Measurements from ENCODE around the gene RNF126.
"Not testable (repeated sequence)": the region's sequence is repeated elsewhere in the genome, so short reads cannot be mapped to it uniquely, and the experiment has no call there.

RNF126 gene

GRCh38 chr19:621819-622218 lies 41.2 kb downstream of the RNF126 start:
- no peaks in the 10 kb centered on the region for H3K27me3 ChIP-seq (ENCODE audit: control insufficient read depth, insufficient read depth, low read length)
- peaks cover 72% of the 10 kb centered on the region for H3K36me3 ChIP-seq (ENCODE audit: control insufficient read depth, insufficient read depth, low read length)
- H3K4me1 ChIP-seq (ENCODE audit: control insufficient read depth, insufficient read depth, low read length): no peaks in the 10 kb centered on the region
- no peaks in the 10 kb centered on the region for H3K9me3 ChIP-seq (ENCODE audit: control insufficient read depth, insufficient read depth, low read length)
- no peak overlapping the region for H3K4me3 ChIP-seq (ENCODE audit: low read depth, low read length)
- H3K27ac ChIP-seq (ENCODE audit: low read depth, low read length): no peak overlapping the region
- no peak overlapping the region for H3K9ac ChIP-seq (ENCODE audit: low read depth, low read length)

- H3K9ac ChIP-seq (ENCODE audit: low read depth, low read length); H3K4me1 ChIP-seq (ENCODE audit: control insufficient read depth, insufficient read depth, low read length); H3K9me3 ChIP-seq (ENCODE audit: control insufficient read depth, insufficient read depth, low read length); H3K4me3 ChIP-seq (ENCODE audit: low read depth, low read length); H3K27me3 ChIP-seq (ENCODE audit: control insufficient read depth, insufficient read depth, low read length); H3K27ac ChIP-seq (ENCODE audit: low read depth, low read length): not testable (repeated sequence)
- peaks cover 69% of the 10 kb centered on the region for H3K36me3 ChIP-seq (ENCODE audit: control insufficient read depth, insufficient read depth, low read length)
Measured at GRCh38 chr19:621191-621590, 41.8 kb downstream of the RNF126 start.

GRCh38 chr19:620166-620862 lies 42.7 kb downstream of the RNF126 start:
- Histone ChIP-seq H3K27ac (ENCODE audit: low read depth, low read length) (no peak overlapping the region), H3K4me3 (ENCODE audit: low read depth, low read length) (no peak overlapping the region), H3K9ac (ENCODE audit: low read depth, low read length) (no peak overlapping the region), H3K36me3 (ENCODE audit: control insufficient read depth, insufficient read depth, low read length) (peaks cover 63% of the 10 kb centered on the region), H3K27me3 (ENCODE audit: control insufficient read depth, insufficient read depth, low read length) (no peaks in the 10 kb centered on the region), H3K4me1 (ENCODE audit: control insufficient read depth, insufficient read depth, low read length) (no peaks in the 10 kb centered on the region), H3K9me3 (ENCODE audit: control insufficient read depth, insufficient read depth, low read length) (no peaks in the 10 kb centered on the region)

GRCh38 chr19:619286-620002 lies 43.6 kb downstream of the RNF126 start:
- Histone ChIP-seq H3K27ac (ENCODE audit: low read depth, low read length) (no peak overlapping the region), H3K4me1 (ENCODE audit: control insufficient read depth, insufficient read depth, low read length) (no peaks in the 10 kb centered on the region), H3K36me3 (ENCODE audit: control insufficient read depth, insufficient read depth, low read length) (peaks cover 60% of the 10 kb centered on the region), H3K9me3 (ENCODE audit: control insufficient read depth, insufficient read depth, low read length) (no peaks in the 10 kb centered on the region), H3K9ac (ENCODE audit: low read depth, low read length) (no peak overlapping the region), H3K27me3 (ENCODE audit: control insufficient read depth, insufficient read depth, low read length) (no peaks in the 10 kb centered on the region), H3K4me3 (ENCODE audit: low read depth, low read length) (no peak overlapping the region)

GRCh38 chr19:618674-619285 lies 44.2 kb downstream of the RNF126 start:
- no peaks in the 10 kb centered on the region for H3K27me3 ChIP-seq (ENCODE audit: control insufficient read depth, insufficient read depth, low read length)
- no peaks in the 10 kb centered on the region for H3K4me1 ChIP-seq (ENCODE audit: control insufficient read depth, insufficient read depth, low read length)
- H3K36me3 ChIP-seq (ENCODE audit: control insufficient read depth, insufficient read depth, low read length): peaks cover 54% of the 10 kb centered on the region
- no peak overlapping the region for H3K4me3 ChIP-seq (ENCODE audit: low read depth, low read length)
- no peak overlapping the region for H3K27ac ChIP-seq (ENCODE audit: low read depth, low read length)
- H3K9me3 ChIP-seq (ENCODE audit: control insufficient read depth, insufficient read depth, low read length): no peaks in the 10 kb centered on the region
- no peak overlapping the region for H3K9ac ChIP-seq (ENCODE audit: low read depth, low read length)

- Histone ChIP-seq H3K4me3 (ENCODE audit: low read depth, low read length) (no peak overlapping the region), H3K36me3 (ENCODE audit: control insufficient read depth, insufficient read depth, low read length) (peaks cover 48% of the 10 kb centered on the region)
Measured at GRCh38 chr19:618247-618619, 44.8 kb downstream of the RNF126 start.

GRCh38 chr19:617551-618246 lies 45.3 kb downstream of the RNF126 start:
- Histone ChIP-seq H3K4me1 (ENCODE audit: control insufficient read depth, insufficient read depth, low read length) (no peaks in the 10 kb centered on the region), H3K9me3 (ENCODE audit: control insufficient read depth, insufficient read depth, low read length) (no peaks in the 10 kb centered on the region), H3K27me3 (ENCODE audit: control insufficient read depth, insufficient read depth, low read length) (no peaks in the 10 kb centered on the region), H3K27ac (ENCODE audit: low read depth, low read length) (no peak overlapping the region), H3K4me3 (ENCODE audit: low read depth, low read length) (no peak overlapping the region), H3K36me3 (ENCODE audit: control insufficient read depth, insufficient read depth, low read length) (peaks cover 43% of the 10 kb centered on the region), H3K9ac (ENCODE audit: low read depth, low read length) (no peak overlapping the region)

More at GRCh38 chr19:618247-618619, 44.8 kb downstream of the RNF126 start:
- Histone ChIP-seq H3K9ac (ENCODE audit: low read depth, low read length) (no peak overlapping the region), H3K27me3 (ENCODE audit: control insufficient read depth, insufficient read depth, low read length) (no peaks in the 10 kb centered on the region), H3K27ac (ENCODE audit: low read depth, low read length) (no peak overlapping the region), H3K4me1 (ENCODE audit: control insufficient read depth, insufficient read depth, low read length) (no peaks in the 10 kb centered on the region), H3K9me3 (ENCODE audit: control insufficient read depth, insufficient read depth, low read length) (no peaks in the 10 kb centered on the region)

GRCh38 chr19:616747-617526 lies 46.1 kb downstream of the RNF126 start:
- Histone ChIP-seq H3K4me3 (ENCODE audit: low read depth, low read length) (no peak overlapping the region), H3K27ac (ENCODE audit: low read depth, low read length) (no peak overlapping the region), H3K9me3 (ENCODE audit: control insufficient read depth, insufficient read depth, low read length) (no peaks in the 10 kb centered on the region), H3K9ac (ENCODE audit: low read depth, low read length) (no peak overlapping the region), H3K4me1 (ENCODE audit: control insufficient read depth, insufficient read depth, low read length) (no peaks in the 10 kb centered on the region), H3K36me3 (ENCODE audit: control insufficient read depth, insufficient read depth, low read length) (peaks cover 38% of the 10 kb centered on the region), H3K27me3 (ENCODE audit: control insufficient read depth, insufficient read depth, low read length) (no peaks in the 10 kb centered on the region)

- H3K9ac ChIP-seq (ENCODE audit: low read depth, low read length): no peak overlapping the region
- H3K36me3 ChIP-seq (ENCODE audit: control insufficient read depth, insufficient read depth, low read length): peaks cover 32% of the 10 kb centered on the region
- no peak overlapping the region for H3K27ac ChIP-seq (ENCODE audit: low read depth, low read length)
- no peak overlapping the region; the same call in 1 of the 2 replicates for H3K4me3 ChIP-seq (ENCODE audit: low read depth, low read length)
- H3K9me3 ChIP-seq (ENCODE audit: control insufficient read depth, insufficient read depth, low read length): no peaks in the 10 kb centered on the region
- H3K4me1 ChIP-seq (ENCODE audit: control insufficient read depth, insufficient read depth, low read length): no peaks in the 10 kb centered on the region; the same call in 1 of the 2 replicates
- H3K27me3 ChIP-seq (ENCODE audit: control insufficient read depth, insufficient read depth, low read length): no peaks in the 10 kb centered on the region
Measured at GRCh38 chr19:616062-616700, 46.8 kb downstream of the RNF126 start.

- peaks cover 4% of the 10 kb centered on the region; the same call in 1 of the 2 replicates for H3K4me1 ChIP-seq (ENCODE audit: control insufficient read depth, insufficient read depth, low read length)
- no peak overlapping the region for H3K9ac ChIP-seq (ENCODE audit: low read depth, low read length)
- no peak overlapping the region for H3K4me3 ChIP-seq (ENCODE audit: low read depth, low read length)
- H3K27me3 ChIP-seq (ENCODE audit: control insufficient read depth, insufficient read depth, low read length): no peaks in the 10 kb centered on the region
- no peak overlapping the region for H3K27ac ChIP-seq (ENCODE audit: low read depth, low read length)
- peaks cover 32% of the 10 kb centered on the region for H3K36me3 ChIP-seq (ENCODE audit: control insufficient read depth, insufficient read depth, low read length)
- H3K9me3 ChIP-seq (ENCODE audit: control insufficient read depth, insufficient read depth, low read length): no peaks in the 10 kb centered on the region
Measured at GRCh38 chr19:615619-616018, 47.4 kb downstream of the RNF126 start.
